ENCODE data around the gene TRAF1. TPM values are rescaled to one million over a fixed set of nuclear protein-coding genes. Genes with fewer than 3 reads are reported as not detected.

The TRAF1 gene
- total RNA-seq, 1 donor: 2.2 TPM

GRCh38 chr9:120924698-120925534 lies 1.7 kb downstream of the TRAF1 start:
- no peak for DNase-seq (ENCODE audit: low read depth in 2 of 3, low spot score in 2 of 3)

- DNase-seq (ENCODE audit: low read depth in 2 of 3, low spot score in 2 of 3): no peak
Observed at GRCh38 chr9:120923620-120924328, 2.8 kb downstream of the TRAF1 start.

- DNase-seq (ENCODE audit: low read depth in 2 of 3, low spot score in 2 of 3): no peak
Observed at GRCh38 chr9:120922404-120923195, 4.0 kb downstream of the TRAF1 start.

- no peak for DNase-seq (ENCODE audit: low read depth in 2 of 3, low spot score in 2 of 3)
Observed at GRCh38 chr9:120921661-120922181, 4.9 kb downstream of the TRAF1 start.

- no peak for DNase-seq (ENCODE audit: low read depth in 2 of 3, low spot score in 2 of 3)
Observed at GRCh38 chr9:120920806-120921178, 5.8 kb downstream of the TRAF1 start.

- no peak for DNase-seq (ENCODE audit: low read depth in 2 of 3, low spot score in 2 of 3)
Observed at GRCh38 chr9:120919843-120920805, 6.5 kb downstream of the TRAF1 start.

- DNase-seq (ENCODE audit: low read depth in 2 of 3, low spot score in 2 of 3): no peak
Observed at GRCh38 chr9:120918931-120919842, 7.4 kb downstream of the TRAF1 start.

GRCh38 chr9:120917929-120918762 lies 8.4 kb downstream of the TRAF1 start:
- DNase-seq (ENCODE audit: low read depth in 2 of 3, low spot score in 2 of 3): no peak

- no peak for DNase-seq (ENCODE audit: low read depth in 2 of 3, low spot score in 2 of 3)
Observed at GRCh38 chr9:120916991-120917880, 9.4 kb downstream of the TRAF1 start.

GRCh38 chr9:120916588-120916987 lies 10.0 kb downstream of the TRAF1 start:
- no peak for DNase-seq (ENCODE audit: low read depth in 2 of 3, low spot score in 2 of 3)

GRCh38 chr9:120915854-120916470 lies 10.6 kb downstream of the TRAF1 start:
- peak in 1 of 3 donors; percentile 39 for DNase-seq (ENCODE audit: low read depth in 2 of 3, low spot score in 2 of 3)

GRCh38 chr9:120914953-120915352 lies 11.6 kb downstream of the TRAF1 start:
- DNase-seq (ENCODE audit: low read depth in 2 of 3, low spot score in 2 of 3): no peak

GRCh38 chr9:120914396-120914795 lies 12.2 kb downstream of the TRAF1 start:
- DNase-seq (ENCODE audit: low read depth in 2 of 3, low spot score in 2 of 3): no peak

GRCh38 chr9:120913647-120914264 lies 12.8 kb downstream of the TRAF1 start:
- DNase-seq (ENCODE audit: low read depth in 2 of 3, low spot score in 2 of 3): peak in 1 of 3 donors; percentile 45

- no peak for DNase-seq (ENCODE audit: low read depth in 2 of 3, low spot score in 2 of 3)
Observed at GRCh38 chr9:120912958-120913646, 13.5 kb downstream of the TRAF1 start.
